Measurements from ENCODE around the gene KCNQ1. TPM values are rescaled to one million over a fixed set of nuclear protein-coding genes. Genes with fewer than 3 reads are reported as not detected.

Gene KCNQ1
- total and polyA plus RNA-seq, 2 of the 13 experiments (the other 11 are each of a cell fraction or from before 2014, with no cell fraction given): 0.02 to 0.08 TPM

DNA sequence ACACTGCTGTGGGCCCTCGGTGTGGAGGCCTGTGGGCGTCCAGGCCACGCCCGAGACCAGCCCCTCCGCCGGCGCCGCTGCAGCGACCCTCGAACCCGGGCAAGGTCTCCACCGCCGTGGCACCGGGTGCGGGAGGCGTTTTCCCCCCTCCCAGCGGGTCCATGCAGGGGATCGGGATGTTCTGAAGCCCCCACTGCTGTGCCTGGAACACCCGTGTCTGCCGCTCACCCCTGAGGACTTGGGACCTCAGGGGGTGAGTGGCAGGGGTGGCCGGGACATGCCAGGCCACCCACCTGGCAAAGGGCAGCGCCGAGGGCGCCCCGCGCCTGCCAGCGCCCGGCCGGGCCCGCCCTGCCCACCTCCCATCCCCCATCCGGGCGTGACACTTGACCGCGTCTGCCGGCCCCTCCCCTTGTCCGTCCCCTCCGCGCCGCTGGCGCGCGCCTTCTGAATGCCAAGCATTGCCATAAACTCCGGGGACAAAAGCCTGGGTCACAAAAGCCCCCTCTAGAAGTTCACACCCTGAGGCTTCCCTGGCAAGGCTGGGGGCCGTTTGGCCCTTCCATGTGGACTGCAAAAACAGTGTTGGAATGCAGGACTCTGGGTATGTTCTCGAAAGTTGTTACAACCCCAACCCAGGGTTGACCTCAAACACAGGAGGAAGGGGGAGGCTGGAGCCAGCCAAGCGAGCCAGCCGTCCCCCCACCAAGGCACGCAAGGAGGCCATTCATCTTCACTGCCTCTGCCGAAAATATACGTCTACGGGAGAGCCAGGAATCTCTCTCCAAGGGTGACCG is 255.8 kb downstream of the KCNQ1 start:
- Histone ChIP-seq H4K20me1 (ENCODE audit: insufficient read depth, low read length) (peaks cover 36% of the 10 kb centered on the region), H3K36me3 (replicated peaks in 1 of 2; ENCODE audit: control insufficient read depth in 1 of 2, insufficient read depth in 2 of 2, low read length in 2 of 2) (peaks cover 2 to 10% of the 10 kb centered on the region in 2 experiments; a peak in 4 of 5 replicates), H3K9me3 (ENCODE audit: low read length) (no peaks in the 10 kb centered on the region), H2AFZ (ENCODE audit: low read length) (no peak overlapping the region), H3K4me1 (ENCODE audit: insufficient read depth, low read length) (peaks cover 49% of the 10 kb centered on the region), H3K4me3 (replicated peaks in 1 of 3; ENCODE audit: insufficient read depth in 1 of 3, low read depth in 2 of 3, low read length in 3 of 3) (peak overlapping the region; percentile 73 to 95 (median 94)), H3K79me2 (ENCODE audit: insufficient read depth, low read length) (peaks cover 48% of the 10 kb centered on the region), H3K27ac (ENCODE audit: extremely low read length, insufficient read depth, low read length) (peak overlapping the region; percentile 95), H3K27me3 (ENCODE audit: control insufficient read depth in 1 of 2, insufficient read depth in 2 of 2, low read length in 2 of 2) (peaks cover 0 to 6% of the 10 kb centered on the region in 2 experiments; a peak in 2 of 5 replicates), H3K4me2 (ENCODE audit: low read depth, low read length) (peak overlapping the region; percentile 88), H3K9ac (ENCODE audit: insufficient read depth, low read depth, low read length) (peak overlapping the region; percentile 100)
- in situ Hi-C loops (cut with HindIII; ENCODE audit: extremely low pct_ligation_motif_present, low pct_unique_long_range_greater_than_20kb) (no loop called here), intact Hi-C loops (cut with micrococcal nuclease; ENCODE audit: unreplicated experiment) (loop anchor here (1.0 kb wide), 1 partner anchor 30 kb away; no protein-coding TSS in a partner anchor)
- CTCF ChIA-PET (ENCODE audit: low intra/inter-chr PET ratio, low total read pairs): no interaction called here
- no TSS peak for BruUV-seq (replicated peaks)
- WGBS (ENCODE audit: low lambda C conversion rate): 0% methylated on average over 8 of the region's 52 CpGs
- DNase-seq (ENCODE audit: low spot score): peak; percentile 57
- peak; percentile 60 for ATAC-seq
- POLR2A ChIA-PET: interaction anchor here (0.8 to 3.4 kb wide), 33 partner anchors 7 to 489 kb away, joined by 3 to 170 read pairs (median 6); partner anchors contain the start of genes NAP1L4 and TSSC4
- FAIRE-seq: no peak
- TF ChIP-seq TARDBP (CRISPR knock-in tag; IDR thresholded peaks at IDR 0.05) (0 out of 2 replicates have a peak, but pooled peaks have one; percentile 18), PRMT3 (CRISPR knock-in tag; IDR thresholded peaks at IDR 0.05; ENCODE audit: borderline replicate concordance, low read depth) (no peak), KDM5B (CRISPR knock-in tag; IDR thresholded peaks at IDR 0.05; ENCODE audit: borderline replicate concordance) (peak; percentile 34; the same call in 1 of the 2 replicates), FOXP4 (CRISPR knock-in tag; IDR thresholded peaks at IDR 0.05) (no peak), ZNF543 (CRISPR knock-in tag; IDR thresholded peaks at IDR 0.05) (no peak; the same call in 1 of the 2 replicates), ATF7 (IDR thresholded peaks at IDR 0.05) (no peak), ATF7 (CRISPR knock-in tag; IDR thresholded peaks at IDR 0.05) (0 out of 2 replicates have a peak, but pooled peaks have one; percentile 11), MED1 (CRISPR knock-in tag; IDR thresholded peaks at IDR 0.05) (0 out of 2 replicates have a peak, but pooled peaks have one; percentile 1), PRPF4 (IDR thresholded peaks at IDR 0.05; ENCODE audit: low read depth, low read length, poor library complexity, severe bottlenecking) (no peak), KDM5A (IDR thresholded peaks at IDR 0.05; ENCODE audit: borderline replicate concordance, low read length) (peak; percentile 35; the same call in 1 of the 2 replicates), ZNF839 (CRISPR knock-in tag; IDR thresholded peaks at IDR 0.05; ENCODE audit: borderline replicate concordance) (no peak), CREB1 (IDR thresholded peaks at IDR 0.05) (peak; percentile 38; the same call in 1 of the 2 replicates), CREB1 (CRISPR knock-in tag; IDR thresholded peaks at IDR 0.05) (no peak)
- TF ChIP-seq, protein P1, sequence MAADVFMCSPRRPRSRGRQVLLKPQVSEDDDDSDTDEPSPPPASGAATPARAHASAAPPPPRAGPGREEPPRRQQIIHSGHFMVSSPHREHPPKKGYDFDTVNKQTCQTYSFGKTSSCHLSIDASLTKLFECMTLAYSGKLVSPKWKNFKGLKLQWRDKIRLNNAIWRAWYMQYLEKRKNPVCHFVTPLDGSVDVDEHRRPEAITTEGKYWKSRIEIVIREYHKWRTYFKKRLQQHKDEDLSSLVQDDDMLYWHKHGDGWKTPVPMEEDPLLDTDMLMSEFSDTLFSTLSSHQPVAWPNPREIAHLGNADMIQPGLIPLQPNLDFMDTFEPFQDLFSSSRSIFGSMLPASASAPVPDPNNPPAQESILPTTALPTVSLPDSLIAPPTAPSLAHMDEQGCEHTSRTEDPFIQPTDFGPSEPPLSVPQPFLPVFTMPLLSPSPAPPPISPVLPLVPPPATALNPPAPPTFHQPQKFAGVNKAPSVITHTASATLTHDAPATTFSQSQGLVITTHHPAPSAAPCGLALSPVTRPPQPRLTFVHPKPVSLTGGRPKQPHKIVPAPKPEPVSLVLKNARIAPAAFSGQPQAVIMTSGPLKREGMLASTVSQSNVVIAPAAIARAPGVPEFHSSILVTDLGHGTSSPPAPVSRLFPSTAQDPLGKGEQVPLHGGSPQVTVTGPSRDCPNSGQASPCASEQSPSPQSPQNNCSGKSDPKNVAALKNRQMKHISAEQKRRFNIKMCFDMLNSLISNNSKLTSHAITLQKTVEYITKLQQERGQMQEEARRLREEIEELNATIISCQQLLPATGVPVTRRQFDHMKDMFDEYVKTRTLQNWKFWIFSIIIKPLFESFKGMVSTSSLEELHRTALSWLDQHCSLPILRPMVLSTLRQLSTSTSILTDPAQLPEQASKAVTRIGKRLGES (CRISPR knock-in tag; IDR thresholded peaks at IDR 0.05; ENCODE audit: borderline replicate concordance): no peak
- TF ChIP-seq, protein P2, sequence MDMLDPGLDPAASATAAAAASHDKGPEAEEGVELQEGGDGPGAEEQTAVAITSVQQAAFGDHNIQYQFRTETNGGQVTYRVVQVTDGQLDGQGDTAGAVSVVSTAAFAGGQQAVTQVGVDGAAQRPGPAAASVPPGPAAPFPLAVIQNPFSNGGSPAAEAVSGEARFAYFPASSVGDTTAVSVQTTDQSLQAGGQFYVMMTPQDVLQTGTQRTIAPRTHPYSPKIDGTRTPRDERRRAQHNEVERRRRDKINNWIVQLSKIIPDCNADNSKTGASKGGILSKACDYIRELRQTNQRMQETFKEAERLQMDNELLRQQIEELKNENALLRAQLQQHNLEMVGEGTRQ (IDR thresholded peaks at IDR 0.05; ENCODE audit: low read depth, low read length): no peak
- TF ChIP-seq, protein P2 (CRISPR knock-in tag; IDR thresholded peaks at IDR 0.05; ENCODE audit: borderline replicate concordance): no peak

Data from HepG2 (cell line).